ENCODE measurements around the gene PIWIL1.

DNA sequence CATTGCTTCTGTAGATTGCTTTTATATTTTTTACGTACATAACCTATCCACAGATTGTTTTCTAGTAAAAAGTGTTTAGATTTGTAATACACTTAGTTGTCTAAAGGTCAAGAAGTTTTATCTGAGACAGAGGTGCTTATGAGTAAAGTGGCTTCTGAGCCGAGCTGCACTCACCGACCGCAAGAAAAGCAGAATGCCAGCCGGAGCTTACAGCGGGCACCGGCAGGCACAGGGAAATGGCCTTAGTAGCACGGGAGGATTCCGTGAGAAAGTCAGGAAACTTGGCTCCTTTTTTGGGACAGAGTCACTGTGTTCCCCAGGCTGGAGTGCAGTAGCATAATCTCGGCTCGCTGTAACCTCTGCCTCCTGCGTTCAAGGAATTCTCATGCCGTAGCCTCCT, 29.8 kb downstream of the PIWIL1 start:
- TF ChIP-seq, protein P1, sequence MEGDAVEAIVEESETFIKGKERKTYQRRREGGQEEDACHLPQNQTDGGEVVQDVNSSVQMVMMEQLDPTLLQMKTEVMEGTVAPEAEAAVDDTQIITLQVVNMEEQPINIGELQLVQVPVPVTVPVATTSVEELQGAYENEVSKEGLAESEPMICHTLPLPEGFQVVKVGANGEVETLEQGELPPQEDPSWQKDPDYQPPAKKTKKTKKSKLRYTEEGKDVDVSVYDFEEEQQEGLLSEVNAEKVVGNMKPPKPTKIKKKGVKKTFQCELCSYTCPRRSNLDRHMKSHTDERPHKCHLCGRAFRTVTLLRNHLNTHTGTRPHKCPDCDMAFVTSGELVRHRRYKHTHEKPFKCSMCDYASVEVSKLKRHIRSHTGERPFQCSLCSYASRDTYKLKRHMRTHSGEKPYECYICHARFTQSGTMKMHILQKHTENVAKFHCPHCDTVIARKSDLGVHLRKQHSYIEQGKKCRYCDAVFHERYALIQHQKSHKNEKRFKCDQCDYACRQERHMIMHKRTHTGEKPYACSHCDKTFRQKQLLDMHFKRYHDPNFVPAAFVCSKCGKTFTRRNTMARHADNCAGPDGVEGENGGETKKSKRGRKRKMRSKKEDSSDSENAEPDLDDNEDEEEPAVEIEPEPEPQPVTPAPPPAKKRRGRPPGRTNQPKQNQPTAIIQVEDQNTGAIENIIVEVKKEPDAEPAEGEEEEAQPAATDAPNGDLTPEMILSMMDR (IDR thresholded peaks at IDR 0.05; ENCODE audit: insufficient read depth, low read length, poor library complexity, severe bottlenecking) = no peak
- no peak for TF ChIP-seq EZH2phosphoT487 (conservative IDR thresholded peaks at IDR 0.05; ENCODE audit: low read length)

All from SU-DHL-6 (cell line).